Fibroblast of upper back skin (primary cell): ENCODE measurements around the gene ANKRD13B.
A peak's percentile ranks its signal among the peaks of the same experiment; 100 is the strongest.
"Not testable (repeated sequence)": the region's sequence is repeated elsewhere in the genome, so short reads cannot be mapped to it uniquely, and the experiment has no call there.

Experiments used
- DNase-seq: peaks from one replicate; pipeline ENCODE4 v3.0.0-alpha.2; 2013

Gene ANKRD13B

DNA sequence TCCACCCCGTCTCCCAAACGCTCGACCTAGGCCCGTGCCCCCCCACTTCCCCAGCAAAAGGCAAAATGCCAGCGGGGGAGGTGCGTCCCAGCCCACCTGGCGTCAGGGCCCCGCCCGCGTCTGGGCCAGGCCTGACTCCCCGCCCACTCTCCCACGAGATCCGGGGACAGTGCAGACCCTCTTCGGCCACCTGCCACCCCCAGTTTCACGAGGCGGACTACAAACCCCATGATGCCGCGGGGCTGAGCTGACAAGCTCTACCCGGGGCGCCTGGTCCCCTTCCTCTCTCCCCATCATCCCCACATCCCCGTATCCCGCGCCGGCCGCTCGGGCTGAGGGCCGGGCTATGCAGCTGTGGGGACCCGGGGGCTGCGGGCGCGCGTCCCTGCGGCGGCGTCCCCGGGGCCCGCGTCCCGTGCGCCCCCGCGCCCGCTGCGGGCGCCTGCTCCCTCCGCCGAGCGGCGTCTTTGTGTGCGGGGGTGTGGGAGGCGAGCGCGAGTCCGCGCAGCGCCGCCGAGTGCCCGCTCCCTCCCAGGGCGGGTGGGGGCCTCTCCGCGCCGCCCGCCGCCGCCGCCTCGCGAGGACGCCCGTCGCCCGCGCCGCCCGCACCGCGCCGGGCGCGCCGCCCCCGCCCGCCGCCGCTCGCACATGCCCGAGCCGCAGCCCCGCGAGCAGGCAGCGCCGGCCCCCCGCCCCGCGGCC is at the start of gene ANKRD13B:
TSS of gene ANKRD13B (plus strand) at position 283 of the 702 bp plus-strand sequence. CDS start 490 bp downstream, outside the sequence.
- DNase-seq, result no peak

DNA sequence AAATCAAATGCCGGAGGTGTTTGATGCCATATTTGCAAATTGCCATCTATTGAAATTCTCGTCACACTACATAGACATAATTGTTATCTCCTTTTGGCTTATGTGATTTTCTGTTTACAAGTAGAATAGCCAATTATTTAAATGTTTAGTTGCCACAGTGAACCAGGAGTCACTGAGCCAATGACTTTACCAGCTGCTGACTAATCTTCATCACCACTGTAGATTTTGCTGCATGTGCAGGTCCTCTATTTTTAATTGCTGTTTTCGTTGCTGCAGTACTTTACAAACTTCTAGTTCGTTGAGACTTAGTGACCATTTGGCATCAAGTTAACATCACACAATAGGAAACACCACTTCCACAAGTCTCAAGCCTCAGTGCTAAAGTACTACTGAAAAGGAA is 48.9 kb upstream of the ANKRD13B start:
- no peak for DNase-seq

DNA sequence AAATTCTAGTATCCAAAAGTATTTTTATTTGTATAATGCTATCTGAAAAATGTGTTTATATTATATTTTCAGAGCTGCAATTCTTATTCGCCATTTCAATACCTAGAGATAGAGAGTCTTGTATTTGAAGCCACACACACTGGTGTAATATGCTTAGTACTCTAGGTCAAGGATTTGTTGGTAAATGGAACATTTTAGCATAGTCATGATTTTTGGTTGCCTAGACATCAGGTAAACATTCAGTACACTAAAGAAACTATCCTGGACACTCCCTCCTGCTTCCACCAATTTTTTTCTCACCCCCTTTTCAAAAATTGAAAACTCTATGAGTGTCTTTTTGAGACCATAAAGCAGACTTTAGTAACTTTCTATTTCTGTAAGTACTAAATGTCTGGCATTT is 46.8 kb upstream of the ANKRD13B start:
- no peak for DNase-seq

DNA sequence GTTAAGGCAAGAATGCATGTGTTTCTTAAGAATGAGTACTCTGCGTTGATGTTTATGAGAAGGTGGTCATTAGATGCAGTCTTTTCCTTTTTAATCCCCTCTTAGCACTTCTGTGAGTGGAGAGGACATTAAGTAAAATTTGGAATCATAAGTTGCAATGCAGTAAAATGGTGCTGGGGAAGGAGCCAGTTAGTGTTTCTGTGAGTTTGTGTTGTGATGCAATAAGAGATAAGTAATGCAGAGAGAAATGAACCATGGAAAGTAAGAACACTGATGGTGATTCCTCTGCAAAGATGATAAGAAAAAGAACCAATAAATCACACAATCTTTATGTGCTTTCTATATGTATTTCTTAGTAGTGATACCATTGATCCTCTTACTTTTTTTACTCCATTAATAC is 46.1 kb upstream of the ANKRD13B start:
- no peak for DNase-seq

DNA sequence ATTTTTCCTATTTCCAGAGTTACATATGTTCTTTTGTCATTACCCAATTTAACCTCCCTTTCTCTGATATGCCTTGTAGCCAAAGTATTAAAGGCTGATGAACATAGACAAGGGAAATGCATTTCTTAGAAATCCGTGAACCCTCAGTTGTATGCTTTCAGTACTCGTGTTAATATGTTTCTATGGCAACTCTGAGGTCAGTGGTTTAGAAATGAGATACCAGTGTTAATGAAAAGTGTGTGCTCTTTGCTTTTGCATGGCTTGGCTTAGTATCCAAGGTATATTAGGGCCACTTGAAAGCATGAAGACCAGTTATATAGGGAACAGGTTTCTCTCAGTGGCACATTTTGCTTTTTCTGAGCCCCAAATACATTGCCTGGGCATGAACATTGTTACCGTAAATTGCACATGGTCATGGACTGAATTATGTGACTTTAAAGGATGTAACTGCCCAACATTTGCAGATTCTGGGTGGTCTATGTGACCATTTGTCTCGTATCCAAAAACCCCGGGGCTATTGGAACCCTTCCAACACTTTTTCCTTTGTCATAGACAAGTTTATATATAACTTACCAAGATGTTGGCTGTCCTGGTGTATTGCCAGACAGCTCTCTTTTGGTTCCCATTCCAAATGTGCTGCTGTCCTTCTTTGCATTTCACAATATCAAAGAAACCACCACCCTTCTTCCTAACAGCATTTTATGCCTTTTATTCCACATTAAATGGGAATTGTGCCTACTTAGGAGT is 43.6 kb upstream of the ANKRD13B start:
- no peak for DNase-seq

DNA sequence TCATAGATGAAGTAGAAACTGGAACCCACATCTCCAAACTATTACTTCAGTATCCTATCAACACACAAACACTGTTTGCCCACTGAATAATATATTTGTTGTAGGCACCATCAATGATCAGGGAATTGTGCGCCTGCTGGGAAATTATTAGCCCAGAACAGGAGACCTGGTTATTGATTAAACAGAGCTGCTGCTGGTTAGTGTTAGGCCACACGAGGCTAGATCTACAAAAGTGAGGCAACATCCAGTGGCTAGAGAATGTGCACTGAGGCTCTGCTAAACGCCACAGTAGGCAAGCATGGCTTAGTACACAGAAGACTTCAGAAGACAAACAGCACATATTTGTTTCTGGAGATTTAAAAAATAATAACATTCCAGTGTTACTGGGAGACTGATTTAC is 37.1 kb upstream of the ANKRD13B start:
- no peak for DNase-seq

DNA sequence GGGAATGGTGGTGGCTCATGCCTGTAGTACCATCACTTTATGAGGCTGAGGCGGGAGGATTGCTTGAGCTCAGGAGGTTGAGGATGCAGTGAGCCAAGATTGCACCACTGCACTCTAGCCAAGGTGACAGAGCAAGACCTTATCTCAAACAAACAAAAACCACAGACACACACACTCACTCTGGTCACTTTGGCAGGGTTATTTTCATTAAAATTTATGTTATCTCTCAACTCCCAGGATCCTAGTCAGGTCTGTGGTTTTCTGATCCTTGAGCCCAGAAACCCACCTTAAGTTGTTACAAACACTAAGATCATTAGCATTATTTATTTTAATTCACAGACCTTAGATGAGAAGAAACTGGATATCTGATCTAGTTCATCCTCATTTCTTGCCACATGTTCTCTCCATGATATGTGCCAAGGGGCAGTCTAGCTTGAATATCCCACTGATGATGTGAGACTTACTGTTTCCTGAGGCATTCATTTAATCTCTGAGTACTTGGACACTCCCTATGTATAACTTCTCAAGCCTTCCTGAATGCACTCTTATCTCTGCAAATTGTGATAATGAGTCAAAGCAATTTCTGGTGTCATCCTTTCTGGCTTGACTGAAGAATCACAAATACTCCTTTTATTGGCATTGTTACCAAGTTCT is 35.7 kb upstream of the ANKRD13B start:
- no peak for DNase-seq

DNA sequence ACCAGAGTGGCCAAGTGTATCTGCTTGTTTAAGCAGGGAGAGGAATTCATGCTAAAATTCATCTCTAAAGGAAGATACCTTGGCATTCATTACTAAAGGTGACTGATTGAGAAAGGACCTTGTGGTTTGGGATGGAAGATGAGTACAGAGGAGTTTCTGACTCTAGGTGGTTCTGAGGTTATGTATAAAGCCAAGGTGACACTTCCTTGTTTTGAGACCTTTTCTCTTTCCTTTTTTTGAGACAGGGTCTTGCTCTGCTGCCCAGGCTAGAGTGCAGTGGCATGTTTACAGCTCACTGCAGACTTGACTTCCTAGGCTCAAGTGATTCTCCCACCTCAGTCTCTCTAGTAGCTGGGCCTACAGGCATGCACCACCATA is 35.2 kb upstream of the ANKRD13B start:
- no peak for DNase-seq

DNA sequence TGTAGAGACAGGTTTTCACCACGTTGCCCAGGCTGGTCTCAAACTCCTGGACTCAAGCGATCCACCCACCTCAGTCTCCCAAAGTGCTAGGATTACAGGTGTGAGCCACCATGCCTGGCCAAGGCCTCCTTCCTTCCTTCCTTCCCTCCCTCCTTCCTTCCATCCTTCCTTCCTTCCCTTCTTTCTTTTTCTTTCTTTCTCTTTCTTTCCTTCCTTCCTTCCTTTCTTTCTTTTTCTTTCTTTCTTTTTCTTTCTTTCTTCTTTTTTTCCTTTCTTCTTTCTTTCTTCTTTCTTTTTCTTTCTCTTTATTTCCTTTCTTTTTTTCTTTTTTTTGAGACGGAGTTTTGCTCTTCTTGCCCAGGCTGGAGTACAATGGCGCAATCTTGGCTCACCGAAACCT is 34.8 kb upstream of the ANKRD13B start:
- not testable (repeated sequence) for DNase-seq

DNA sequence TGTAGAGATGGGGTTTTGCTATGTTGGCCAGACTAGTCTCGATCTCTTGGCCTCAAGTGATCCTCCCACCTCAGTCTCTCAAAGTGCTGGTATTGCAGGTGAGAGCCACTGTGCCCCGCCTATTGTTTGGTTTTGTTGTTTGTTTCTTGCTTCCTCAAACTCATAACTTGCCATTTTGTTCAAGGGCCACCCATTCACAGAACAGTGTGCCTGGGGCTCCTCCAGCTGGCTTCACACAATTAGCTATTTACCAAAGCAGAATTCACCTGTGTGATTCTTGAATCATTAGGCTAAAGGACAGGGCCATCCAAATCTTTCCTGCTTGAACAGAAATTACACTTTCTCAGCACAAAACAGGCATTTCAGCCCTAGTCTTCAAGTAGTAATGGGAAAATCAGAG is 33.3 kb upstream of the ANKRD13B start:
- no peak for DNase-seq

DNA sequence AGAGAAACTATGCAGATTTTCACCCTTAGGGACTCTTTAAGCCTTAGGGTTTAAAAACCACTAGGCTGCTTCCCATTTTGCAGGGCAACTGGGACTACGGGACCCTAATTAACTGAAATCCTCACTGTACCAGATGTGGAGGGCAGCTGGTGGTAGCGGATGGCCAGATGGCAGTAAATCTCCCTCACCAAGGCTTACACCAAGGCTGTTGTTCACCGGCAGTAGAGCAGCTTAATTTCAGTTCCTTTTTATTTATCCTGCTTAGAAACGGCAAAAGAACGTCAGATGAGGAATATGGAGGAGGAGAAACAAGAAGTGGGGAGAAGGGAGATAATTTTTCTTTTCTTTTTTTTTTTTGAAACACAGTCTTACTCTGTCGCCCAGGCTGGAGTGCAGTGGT is 32.6 kb upstream of the ANKRD13B start:
- no peak for DNase-seq

DNA sequence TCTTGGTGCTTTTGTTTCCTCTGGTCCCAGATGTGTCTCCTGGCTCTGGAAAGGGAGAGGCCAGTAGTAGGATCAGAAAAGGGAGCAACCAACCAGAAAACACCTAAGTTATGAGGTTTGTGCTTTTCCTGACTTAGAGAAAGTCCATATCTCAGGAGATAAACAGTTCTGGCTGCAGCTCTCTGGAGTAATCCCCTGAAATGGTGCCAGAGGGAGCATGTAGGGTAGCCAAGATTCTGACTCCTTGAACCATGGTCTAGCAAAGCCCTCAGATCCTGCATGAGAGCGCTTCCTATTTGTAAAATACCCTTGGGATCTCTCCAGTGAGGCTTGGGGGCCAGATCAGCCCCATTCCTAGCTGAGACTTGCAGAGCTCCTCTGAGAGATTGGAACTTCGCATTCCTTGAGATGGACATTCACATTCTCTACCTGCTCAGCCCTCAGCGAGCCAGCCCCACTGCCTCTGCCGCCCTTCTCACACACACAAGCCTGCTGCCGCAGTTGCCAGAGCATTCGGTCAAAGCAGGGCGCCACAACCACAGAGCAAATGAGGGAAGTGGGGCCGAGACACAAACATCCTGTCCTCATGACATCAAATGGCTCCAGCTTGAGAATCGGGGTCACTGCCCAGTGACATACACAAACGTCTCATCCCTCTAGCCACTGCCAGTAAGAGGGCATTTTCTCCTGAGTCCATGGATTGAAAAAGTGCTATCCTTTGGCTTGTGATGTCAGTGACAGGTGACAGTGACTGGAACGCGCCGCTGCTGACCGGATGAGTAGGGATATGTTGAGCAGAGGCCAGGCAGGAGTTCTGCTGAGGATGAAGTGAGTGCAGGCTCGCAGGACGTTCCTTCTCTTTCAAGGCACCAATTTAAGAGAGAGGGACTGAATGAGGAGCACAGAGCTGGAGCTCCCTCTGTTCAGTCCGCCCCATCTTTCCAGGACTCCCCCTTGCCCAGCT is 31.1 kb upstream of the ANKRD13B start:
- no peak for DNase-seq

DNA sequence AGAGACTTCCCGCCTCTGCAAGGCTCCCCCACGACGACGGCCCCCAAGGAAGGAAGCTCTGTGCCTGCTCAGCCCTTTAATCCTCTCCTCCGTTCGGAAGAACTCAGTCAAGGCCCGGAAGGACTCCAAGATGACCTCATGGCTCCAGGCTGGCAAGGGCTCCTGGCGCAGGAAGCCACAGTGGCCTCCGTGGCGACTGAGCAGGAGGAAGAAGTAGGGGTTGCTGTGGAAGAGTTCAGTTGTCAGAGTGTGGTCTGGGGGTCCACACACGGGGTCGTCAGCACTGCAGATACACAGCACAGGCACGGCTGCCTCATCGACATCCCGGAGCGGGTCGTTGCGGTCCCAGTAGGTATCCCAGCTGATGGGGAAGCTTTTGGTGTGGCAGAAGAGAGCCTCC is 30.3 kb upstream of the ANKRD13B start:
- DNase-seq, result no peak

DNA sequence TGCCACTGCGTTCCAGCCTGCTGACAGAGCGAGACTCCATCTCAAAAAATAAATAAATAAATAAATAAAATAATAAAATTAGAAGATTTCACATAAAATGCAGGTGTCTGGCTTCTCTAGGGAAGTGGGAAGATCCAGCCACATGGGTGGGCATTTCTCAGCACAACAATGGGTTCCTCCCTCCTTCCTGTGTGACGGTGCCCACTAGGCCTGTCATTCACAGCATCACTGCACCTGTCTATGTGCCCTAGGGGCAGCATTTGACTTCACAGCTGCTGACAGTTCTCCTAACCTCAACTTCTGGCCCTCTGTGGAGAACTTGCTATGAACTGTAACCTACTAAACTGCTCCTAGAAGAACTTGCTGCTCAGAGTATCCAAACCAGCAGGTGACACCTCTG is 29.1 kb upstream of the ANKRD13B start:
- DNase-seq, result no peak

DNA sequence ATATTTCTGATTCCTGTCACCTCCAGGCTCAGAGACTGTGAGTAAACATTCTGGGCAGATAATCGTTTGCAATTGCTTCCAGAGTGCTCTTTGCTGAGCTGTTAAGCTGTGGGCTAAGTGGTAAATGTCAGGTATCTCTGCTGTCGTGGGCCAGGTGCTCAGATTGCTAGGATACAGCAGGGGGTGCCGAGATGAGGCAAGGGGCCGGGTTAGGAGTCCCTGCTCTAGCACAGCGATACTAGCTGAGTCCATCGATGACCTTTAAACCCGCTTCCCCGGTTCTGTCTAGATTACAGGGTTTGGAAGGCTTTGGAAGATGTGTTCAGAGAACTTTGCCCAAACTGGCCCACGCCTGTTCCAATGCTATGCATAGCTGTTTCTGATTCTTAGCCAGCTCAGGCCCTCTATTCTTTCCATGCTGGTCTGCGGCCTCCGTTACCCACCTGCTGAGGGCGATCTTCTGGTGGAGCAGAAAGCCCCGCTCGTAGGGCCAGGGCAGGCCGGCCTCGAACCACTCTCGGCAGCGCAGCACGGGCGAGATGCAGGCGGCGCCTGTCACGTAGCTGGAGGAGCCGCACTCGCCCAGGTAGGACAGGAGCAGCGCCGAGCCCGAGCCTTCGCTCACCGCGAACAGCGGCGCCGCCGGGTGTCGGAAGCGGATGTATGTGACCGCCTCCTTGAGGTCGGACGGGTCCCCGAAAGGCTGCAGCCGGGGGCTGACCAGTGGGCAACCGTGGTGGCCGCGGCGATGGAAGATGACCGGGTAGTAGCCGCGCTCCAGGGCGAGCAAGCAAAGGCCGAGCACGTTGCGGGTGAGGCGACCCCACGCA is 27.1 kb upstream of the ANKRD13B start:
- no peak for DNase-seq

DNA sequence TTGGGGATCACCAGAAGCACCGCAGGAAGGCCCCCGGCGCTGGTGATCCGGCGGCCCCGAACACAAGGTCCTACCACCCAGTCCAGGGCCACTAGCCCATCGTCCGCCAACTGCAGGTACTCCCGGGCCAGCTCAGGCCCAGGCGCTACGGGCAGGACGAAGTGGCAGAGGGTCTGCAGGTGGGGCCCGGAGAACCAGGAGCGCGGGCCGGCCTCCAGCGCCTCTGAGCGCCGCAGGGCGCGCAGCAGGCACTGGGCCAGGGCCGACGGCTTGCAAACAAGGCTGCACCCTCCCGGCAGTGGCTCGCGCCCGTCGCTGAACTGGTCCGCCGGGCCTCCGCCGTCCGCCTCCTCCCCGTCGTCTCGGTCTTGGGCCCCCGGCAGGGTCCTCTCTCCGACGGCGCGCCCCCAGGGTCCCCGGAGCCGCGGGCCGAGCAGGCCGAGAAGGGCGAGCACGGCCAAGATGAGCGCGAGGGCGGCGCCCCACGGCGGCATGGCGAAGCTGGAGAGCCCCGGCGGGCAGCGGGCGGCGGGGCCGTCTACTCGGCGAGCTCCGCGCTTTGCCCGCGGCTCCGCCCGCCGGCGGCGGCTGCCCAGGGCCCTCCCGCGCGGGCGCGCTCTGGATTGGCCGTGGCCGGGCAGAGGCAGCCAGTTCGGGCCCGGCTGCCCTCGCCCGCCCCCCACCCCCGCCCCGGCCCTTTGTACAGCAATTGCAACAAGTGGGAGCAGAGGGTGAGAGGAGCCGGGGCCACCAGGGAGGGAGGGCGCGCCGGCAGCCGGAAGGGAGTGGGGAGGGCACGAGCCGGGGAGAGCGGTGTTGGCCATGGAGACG is 26.2 kb upstream of the ANKRD13B start, which contains the start of gene ABHD15:
TSS of gene ABHD15 (minus strand) at position 565 of the 831 bp plus-strand sequence. CDS start at position 494, 71 bp downstream.
- peak; percentile 46 for DNase-seq

DNA sequence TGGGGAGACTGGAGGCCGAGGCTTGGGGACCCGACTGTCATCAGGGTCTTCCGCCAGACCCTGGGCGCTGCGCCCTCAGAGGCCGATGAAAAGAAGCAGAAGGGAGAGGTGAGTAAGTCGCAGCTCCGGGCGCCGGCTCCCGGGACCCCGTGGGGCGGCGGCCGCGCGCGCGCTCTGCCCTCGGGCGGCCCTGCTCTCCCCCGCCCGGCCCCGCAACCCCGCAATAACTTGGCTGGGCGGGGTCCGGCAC is 25.7 kb upstream of the ANKRD13B start:
- DNase-seq, result no peak

DNA sequence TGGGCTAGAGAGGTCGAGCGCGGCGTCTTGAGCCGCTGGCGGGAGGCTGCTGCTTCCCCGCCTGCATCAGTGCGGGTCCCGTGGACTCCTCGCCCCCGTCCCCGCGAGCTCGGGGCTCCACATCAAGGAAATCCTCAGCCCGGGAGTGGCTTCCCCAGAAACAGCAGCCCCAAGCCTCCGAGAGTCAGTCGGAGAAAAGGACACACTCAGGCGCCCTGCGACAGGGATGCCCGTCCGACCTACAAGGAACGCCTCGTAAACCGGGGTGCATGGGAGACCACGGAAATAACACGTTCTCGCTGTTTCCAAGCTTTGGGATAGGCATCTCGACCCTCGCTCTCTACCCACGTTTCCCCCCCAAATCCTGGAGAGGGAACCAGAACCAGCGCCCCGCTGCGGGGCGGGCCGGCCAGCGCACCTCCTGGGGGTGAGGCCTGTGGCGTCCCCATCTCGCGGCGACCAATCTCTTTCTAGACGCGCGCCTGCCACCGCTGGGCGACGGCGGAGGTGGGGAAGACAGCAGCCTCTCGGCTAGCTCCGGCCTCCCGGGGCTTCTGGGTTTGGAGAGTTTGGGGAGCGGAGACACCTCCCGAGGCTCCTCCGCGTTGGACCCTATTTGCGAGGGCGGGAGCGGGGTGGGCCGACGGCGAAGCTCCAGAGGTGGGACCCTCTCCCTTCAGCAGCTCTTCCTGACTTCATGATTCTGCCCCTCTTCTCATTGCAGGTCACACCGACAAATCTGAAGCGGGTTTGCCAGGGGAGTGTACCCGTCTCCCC is 25.2 kb upstream of the ANKRD13B start:
- DNase-seq, result no peak

DNA sequence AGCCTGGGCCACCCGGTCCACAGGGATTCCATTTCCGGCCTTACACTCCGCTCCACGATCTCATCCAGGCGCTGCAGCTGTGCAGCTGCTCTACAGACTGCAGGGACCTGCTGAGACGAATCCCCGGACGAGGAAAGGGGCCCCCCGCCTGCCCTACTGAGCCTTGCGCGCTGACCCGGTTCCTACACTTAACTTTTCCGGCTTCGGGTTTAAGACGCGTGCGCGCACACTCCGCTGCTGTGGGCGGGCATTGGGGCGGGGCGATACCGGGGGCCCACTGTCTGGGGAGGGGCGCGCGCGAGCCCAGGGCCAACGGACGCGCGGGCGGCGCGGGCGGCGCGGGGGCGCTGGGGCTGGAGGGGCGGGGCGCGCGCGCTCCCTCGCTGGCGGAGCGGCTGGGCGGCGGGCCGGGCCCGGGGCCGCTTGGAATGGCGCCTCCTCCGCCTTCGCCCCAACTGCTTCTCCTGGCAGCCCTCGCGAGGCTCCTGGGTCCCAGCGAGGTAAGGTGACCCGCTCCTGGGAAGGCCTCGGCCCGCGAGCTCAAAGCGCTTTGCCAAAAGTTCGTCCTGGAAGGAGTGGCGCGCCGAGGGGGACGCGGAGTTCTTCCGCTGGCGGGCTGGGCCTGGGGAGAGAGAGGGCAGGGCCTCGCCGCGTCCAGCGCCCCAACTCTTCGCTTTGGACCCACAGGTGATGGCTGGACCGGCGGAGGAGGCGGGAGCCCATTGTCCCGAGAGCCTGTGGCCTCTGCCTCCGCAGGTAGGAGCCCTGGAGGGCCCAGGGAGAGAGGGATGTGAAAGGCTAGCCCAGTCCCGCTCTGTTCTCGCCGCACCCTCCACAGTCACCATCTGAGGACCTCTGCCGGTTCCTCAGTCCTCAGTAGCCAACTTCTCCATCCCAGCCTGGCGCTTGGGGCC is 24.3 kb upstream of the ANKRD13B start, which contains the start of gene TP53I13:
TSS of gene TP53I13 (plus strand) at position 371 of the 914 bp plus-strand sequence. CDS start at position 429, 58 bp downstream.
- peak; percentile 79 for DNase-seq
